HG02759 (cell line): ENCODE data around the gene PRELP.
"Not testable (repeated sequence)": the region's sequence is repeated elsewhere in the genome, so short reads cannot be mapped to it uniquely, and the experiment has no call there.

Experiments used
- ATAC-seq: cut with Tn5 transposase; IDR thresholded peaks from one replicate; pipeline ENCODE4 v1.9.1; 2021; ENCODE audit warnings: mild to moderate bottlenecking, moderate library complexity; ENCODE audit not compliant: unreplicated experiment

The PRELP gene

GRCh38 chr1:203475012-203475981, at the start of gene PRELP:
PRELP (plus strand) TSS chr1:203475806; CDS start chr1:203483185, 7,379 bp downstream.
- no peak for ATAC-seq

GRCh38 chr1:203426366-203426765, 49.2 kb upstream of the PRELP start:
- ATAC-seq: no peak

- ATAC-seq: no peak
These were observed 48.7 kb upstream of the PRELP start for GRCh38 chr1:203426870-203427269.

- no peak for ATAC-seq
These were observed 48.2 kb upstream of the PRELP start for GRCh38 chr1:203427451-203427850.

- ATAC-seq: no peak
These were observed 46.5 kb upstream of the PRELP start for GRCh38 chr1:203428981-203429599.

GRCh38 chr1:203435615-203436014, 40.0 kb upstream of the PRELP start:
- no peak for ATAC-seq

GRCh38 chr1:203437696-203438315, 37.8 kb upstream of the PRELP start:
- ATAC-seq: no peak

- ATAC-seq: no peak
These were observed 36.4 kb upstream of the PRELP start for GRCh38 chr1:203439131-203439730.

- no peak for ATAC-seq
These were observed 34.8 kb upstream of the PRELP start for GRCh38 chr1:203440771-203441170.

GRCh38 chr1:203441766-203442165, 33.8 kb upstream of the PRELP start:
- no peak for ATAC-seq

- no peak for ATAC-seq
These were observed 32.8 kb upstream of the PRELP start for GRCh38 chr1:203442821-203443220.

GRCh38 chr1:203443296-203443695, 32.3 kb upstream of the PRELP start:
- no peak for ATAC-seq

GRCh38 chr1:203444171-203444576, 31.4 kb upstream of the PRELP start:
- ATAC-seq: no peak

GRCh38 chr1:203447151-203447550, 28.5 kb upstream of the PRELP start:
- ATAC-seq: no peak

- ATAC-seq: not testable (repeated sequence)
These were observed 28.0 kb upstream of the PRELP start for GRCh38 chr1:203447598-203447997.

GRCh38 chr1:203448521-203449061, 27.0 kb upstream of the PRELP start:
- ATAC-seq: no peak

- no peak for ATAC-seq
These were observed 25.6 kb upstream of the PRELP start for GRCh38 chr1:203450001-203450400.

GRCh38 chr1:203450479-203451149, 25.0 kb upstream of the PRELP start:
- ATAC-seq: no peak

GRCh38 chr1:203451836-203452784, 23.5 kb upstream of the PRELP start:
- ATAC-seq: no peak
